ENCODE results near the gene LZTR1.

DNA sequence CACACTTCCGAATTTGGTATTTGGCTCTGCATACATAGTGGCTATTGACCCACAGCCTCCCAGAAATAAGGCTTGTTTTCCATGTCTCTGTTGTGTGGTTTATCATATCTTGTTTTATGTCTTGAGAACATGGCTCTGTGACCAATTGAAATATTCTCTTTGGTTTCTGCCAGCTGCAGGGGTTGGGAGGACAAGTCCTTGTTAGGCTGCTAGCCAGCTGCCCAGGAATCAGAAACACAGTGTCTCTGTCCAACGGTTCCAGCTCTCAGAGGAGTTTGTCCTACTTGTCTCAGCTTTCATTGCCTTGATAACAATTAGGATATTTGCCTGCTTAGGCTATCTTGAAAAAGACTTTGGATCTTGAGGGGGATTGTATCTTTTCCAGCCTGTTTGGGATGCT is 56.3 kb downstream of the LZTR1 start:
- TF ChIP-seq, protein P1, sequence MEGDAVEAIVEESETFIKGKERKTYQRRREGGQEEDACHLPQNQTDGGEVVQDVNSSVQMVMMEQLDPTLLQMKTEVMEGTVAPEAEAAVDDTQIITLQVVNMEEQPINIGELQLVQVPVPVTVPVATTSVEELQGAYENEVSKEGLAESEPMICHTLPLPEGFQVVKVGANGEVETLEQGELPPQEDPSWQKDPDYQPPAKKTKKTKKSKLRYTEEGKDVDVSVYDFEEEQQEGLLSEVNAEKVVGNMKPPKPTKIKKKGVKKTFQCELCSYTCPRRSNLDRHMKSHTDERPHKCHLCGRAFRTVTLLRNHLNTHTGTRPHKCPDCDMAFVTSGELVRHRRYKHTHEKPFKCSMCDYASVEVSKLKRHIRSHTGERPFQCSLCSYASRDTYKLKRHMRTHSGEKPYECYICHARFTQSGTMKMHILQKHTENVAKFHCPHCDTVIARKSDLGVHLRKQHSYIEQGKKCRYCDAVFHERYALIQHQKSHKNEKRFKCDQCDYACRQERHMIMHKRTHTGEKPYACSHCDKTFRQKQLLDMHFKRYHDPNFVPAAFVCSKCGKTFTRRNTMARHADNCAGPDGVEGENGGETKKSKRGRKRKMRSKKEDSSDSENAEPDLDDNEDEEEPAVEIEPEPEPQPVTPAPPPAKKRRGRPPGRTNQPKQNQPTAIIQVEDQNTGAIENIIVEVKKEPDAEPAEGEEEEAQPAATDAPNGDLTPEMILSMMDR (IDR thresholded peaks at IDR 0.05), result no peak
- no peak for TF ChIP-seq POLR2A (IDR thresholded peaks at IDR 0.05)
- no peak for TF ChIP-seq EP300 (IDR thresholded peaks at IDR 0.05)
